PC-3 (cell line): Measurements from ENCODE around the gene ADAM22.

ENCODE experiments used
- EZH2 ChIP-seq: fragments of 300-600 bp; sonication (generic); IDR thresholded peaks from one replicate; pipeline ENCODE4 v1.6.1; 2017; ENCODE audit warnings: antibody characterized with exemption, mild to moderate bottlenecking, low read length; ENCODE audit not compliant: unreplicated experiment
- TF ChIP-seq, protein P1 (sequence below): fragments of 300-600 bp; sonication (generic); conservative IDR thresholded peaks from 2 replicates; pipeline ENCODE4 v1.5.1; 2017; ENCODE audit warnings: antibody characterized with exemption, low read depth, mild to moderate bottlenecking, low read length

- TF ChIP-seq, protein P1, sequence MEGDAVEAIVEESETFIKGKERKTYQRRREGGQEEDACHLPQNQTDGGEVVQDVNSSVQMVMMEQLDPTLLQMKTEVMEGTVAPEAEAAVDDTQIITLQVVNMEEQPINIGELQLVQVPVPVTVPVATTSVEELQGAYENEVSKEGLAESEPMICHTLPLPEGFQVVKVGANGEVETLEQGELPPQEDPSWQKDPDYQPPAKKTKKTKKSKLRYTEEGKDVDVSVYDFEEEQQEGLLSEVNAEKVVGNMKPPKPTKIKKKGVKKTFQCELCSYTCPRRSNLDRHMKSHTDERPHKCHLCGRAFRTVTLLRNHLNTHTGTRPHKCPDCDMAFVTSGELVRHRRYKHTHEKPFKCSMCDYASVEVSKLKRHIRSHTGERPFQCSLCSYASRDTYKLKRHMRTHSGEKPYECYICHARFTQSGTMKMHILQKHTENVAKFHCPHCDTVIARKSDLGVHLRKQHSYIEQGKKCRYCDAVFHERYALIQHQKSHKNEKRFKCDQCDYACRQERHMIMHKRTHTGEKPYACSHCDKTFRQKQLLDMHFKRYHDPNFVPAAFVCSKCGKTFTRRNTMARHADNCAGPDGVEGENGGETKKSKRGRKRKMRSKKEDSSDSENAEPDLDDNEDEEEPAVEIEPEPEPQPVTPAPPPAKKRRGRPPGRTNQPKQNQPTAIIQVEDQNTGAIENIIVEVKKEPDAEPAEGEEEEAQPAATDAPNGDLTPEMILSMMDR: no peak
- TF ChIP-seq EZH2: no peak
Observed at GRCh38 chr7:88226201-88226600, 292.1 kb downstream of the ADAM22 start.
